Stimulated activated CD4-positive, alpha-beta T cell treated with anti-CD3 and anti-CD28 coated beads, Interleukin-12 subunit alpha, Interleukin-12 subunit beta, amount 100 ng/mL, for 24 hours (primary cell): ENCODE results near the gene CNOT8.
"Not testable (repeated sequence)": the region's sequence is repeated elsewhere in the genome, so short reads cannot be mapped to it uniquely, and the experiment has no call there.

Experiments used
- DNase-seq, 2 experiments: peaks; one replicate each; pipeline ENCODE4 v3.0.0-alpha.2; 2020; ENCODE audit warnings: low read depth in 2 of 2

Gene CNOT8

GRCh38 chr5:154865466-154866184 lies 7.2 kb downstream of the CNOT8 start:
- no peak for DNase-seq

DNA sequence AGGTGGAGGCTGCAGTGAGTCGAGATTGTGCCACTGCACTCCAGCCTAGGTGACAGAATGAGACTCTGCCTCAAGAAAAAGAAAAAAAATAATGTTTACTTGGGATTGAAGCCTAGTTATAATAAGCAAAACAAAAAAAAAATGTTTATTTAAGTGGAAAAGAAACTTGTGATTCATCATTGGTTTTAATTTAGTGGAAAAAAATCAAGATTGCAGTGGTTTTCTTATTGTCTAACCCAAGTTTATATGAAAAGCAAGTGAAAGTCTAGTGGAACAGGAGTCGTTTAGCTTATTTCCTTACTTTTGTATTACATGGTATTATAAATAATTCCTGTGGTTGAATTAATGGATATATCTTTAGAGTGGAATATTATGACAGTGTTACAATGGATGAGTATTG lies 8.4 kb downstream of the CNOT8 start:
- DNase-seq, result no peak

DNA sequence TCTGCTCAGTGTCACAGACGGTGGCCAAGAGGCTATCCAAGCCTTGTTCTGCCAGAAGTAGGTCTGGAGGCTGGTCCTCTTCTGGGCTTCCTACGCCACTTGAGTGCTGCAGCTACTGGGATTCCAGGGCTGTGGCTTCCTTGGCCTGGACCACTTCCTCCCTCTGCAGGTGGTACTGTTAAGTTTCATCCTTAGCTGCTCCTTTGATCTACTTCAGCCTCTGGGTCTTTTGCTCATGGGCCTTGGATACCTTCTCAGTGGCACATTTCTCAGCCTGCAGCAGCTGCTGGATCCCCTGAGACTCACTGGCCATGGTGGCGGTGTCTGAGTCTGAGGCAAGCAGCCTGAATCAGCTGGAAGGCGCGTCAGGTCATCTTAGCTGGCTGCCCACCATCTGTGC lies 10.3 kb downstream of the CNOT8 start:
- DNase-seq, result no peak

DNA sequence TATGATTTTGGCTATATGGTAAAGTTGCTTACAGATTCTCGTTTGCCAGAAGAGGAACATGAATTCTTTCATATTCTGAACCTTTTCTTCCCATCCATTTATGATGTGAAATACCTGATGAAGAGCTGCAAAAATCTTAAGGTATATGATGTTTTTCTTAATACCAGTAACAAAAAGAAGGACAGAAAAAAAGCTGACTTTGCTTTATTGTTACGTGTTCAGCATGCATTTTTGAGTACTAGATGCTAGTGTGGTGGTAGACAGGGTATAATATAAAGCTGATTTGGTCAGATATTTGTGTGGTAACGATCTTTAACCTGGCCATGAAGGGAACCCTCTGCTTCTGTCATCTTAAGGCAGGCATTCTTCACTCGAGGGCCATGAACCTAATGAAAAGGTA lies 13.3 kb downstream of the CNOT8 start:
- no peak for DNase-seq

DNA sequence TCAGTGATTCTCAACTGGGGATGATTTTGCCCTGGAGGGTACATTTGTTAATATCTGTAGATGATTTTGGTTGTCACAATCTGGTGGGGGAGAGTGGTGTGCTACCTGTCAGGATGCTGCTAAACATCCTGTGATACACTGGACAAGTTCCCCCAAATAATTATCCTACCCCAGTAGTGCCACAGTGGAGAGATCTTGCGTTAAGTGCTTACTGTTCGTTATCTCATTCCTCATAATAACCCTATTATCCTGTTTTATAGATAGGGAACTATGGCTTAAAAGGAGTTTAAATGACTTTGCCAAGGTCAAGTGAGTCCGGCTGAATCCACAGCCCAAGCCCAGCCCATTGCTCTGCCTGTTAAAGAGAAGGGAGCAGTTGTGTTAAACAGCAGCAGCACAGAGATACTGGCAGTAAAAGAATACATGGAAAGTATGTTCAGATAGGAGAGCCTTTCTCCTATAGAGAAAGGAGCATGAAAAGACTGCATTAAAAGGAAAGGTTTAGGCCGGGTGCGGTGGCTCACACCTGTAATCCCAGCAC lies 15.4 kb downstream of the CNOT8 start:
- DNase-seq, result no peak

GRCh38 chr5:154878642-154879335 lies 20.4 kb downstream of the CNOT8 start:
- no peak for DNase-seq

GRCh38 chr5:154881986-154882385 lies 23.6 kb downstream of the CNOT8 start:
- no peak for DNase-seq

GRCh38 chr5:154884424-154884823 lies 26.0 kb downstream of the CNOT8 start:
- no peak for DNase-seq

GRCh38 chr5:154885439-154885838 lies 27.0 kb downstream of the CNOT8 start:
- no peak for DNase-seq

- no peak for DNase-seq
These were observed 33.9 kb downstream of the CNOT8 start for GRCh38 chr5:154892369-154892771.

DNA sequence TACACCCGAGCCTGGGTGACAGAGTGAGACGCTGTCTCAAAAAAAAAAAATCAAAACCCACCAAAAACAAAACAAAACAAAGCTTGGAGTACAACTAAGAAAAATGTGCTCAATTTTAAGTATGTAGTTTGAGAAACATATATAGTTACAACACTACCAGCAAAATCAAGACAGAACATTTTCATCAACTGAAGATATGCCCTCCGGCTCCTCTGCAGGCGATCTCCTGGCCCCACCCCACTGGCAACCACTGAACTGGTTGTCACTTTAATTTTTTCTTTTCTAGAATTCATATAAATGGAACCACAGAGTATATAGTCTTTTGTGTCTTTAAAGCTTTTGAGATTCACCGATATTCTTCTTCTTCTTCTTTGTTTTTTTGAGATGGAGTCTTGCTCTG lies 35.0 kb downstream of the CNOT8 start:
- DNase-seq, result no peak

GRCh38 chr5:154895606-154896561 lies 37.5 kb downstream of the CNOT8 start:
- no peak for DNase-seq

DNA sequence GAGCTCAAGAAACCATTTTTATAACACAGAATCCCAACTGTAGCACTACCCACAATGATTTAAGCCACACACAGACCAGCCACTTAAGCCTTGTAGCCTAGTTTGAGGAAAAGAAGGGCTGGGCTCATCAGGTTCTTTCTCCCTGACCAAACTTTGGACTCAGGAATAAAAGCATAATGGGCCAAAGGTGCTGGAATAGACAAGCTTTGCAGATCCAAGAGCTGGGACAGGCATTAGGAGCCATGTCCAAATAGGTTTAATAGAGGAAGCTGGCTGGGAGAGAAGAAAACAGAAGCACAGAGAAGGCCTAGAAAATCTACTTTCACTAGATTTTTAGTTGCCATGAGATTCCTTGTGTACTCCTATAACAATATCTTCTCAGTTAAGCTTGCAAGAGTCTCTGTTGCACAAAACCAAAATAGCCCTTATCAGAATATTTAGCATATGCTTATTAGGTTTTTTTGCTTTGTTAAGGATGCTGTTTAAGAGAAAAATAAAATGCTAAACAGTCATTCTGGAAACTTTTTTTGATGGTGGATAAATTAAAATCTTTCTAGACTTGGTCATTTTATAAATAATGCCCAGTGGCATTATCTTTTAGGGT lies 38.2 kb downstream of the CNOT8 start:
- no peak for DNase-seq

GRCh38 chr5:154898210-154898609 lies 39.8 kb downstream of the CNOT8 start:
- no peak for DNase-seq

DNA sequence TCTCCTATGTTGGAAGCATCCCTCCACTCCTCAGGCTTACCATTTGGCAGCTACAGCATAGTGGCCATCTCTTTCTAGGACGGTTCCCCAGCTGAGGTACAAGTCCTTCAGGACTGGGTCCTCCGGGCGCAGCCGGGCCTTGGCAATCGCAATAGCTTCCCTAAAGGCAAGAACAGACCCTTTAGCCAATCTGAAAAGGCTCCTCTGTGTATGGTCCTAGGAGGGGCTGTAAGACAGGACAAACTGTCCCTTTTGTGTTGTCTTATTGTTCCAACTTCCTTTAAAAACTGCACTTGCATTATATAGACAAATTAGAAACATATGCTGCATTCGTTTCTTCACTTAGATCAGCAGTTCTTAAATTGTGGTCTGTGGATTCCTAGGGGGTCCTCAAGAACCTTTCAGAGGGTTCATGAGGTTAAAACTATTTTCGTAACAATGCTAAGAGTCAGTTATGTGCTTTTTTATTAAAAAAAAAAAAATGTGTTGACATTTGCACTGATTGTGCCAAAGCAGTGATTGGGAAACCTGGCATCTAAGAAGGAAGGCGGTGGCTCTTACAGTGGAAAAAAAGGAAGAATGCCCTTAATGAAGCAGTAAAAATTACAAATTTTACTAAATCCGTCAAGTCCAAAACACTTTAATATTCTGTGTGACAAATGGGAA lies 40.9 kb downstream of the CNOT8 start:
- no peak for DNase-seq

- no peak for DNase-seq
These were observed 41.6 kb downstream of the CNOT8 start for GRCh38 chr5:154900066-154900465.

DNA sequence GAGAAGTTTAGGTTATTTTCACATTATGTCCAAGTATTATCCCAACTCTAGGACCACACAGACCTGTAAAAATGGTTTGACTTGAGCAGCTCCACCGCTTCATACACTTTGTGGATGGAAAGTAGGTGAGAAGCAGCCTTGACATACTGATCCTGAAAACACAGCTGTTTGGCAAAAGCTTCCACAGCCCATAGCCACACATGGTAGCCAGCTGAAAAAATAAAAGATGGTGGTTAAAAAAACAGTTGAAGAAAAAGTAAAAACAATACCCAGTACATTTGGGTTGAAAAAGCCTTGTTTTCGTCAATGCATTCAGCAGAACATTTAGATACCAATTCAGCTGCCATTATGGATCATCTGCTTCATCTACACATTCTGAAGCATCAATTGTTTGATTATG lies 42.8 kb downstream of the CNOT8 start:
- DNase-seq, result no peak

- no peak for DNase-seq
These were observed 43.5 kb downstream of the CNOT8 start for GRCh38 chr5:154901913-154902312.

DNA sequence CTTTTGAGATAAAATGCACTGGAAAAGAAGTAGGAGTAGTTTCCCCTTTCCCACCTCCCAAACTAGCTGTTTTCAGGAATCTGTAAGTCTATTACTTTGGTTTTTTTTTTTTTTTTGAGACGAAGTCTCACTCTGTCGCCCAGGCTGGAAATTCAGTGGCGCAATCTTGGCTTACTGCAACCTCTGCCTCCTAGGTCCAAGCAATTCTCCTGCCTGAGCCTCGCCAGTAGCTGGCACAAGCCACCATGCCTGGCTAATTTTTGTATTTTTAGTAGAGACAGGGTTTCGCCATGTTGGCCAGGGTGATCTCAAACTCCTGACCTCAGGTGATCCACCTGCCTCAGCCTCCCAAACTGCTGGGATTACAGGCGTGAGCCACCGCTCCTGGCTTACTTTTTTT lies 47.2 kb downstream of the CNOT8 start:
- DNase-seq, result not testable (repeated sequence)

- DNase-seq, result no peak
These were observed 58.4 kb downstream of the CNOT8 start for GRCh38 chr5:154916874-154917273.

GRCh38 chr5:154917757-154918156 lies 59.3 kb downstream of the CNOT8 start:
- no peak for DNase-seq
